DOHH2 (cell line): ENCODE results near the gene SRGAP3.

Source experiments
- CTCF ChIP-seq: fragments of 200-600 bp; sonication (generic); IDR thresholded peaks from one replicate; pipeline ENCODE4 v1.5.1; 2014; ENCODE audit warnings: antibody characterized with exemption, mild to moderate bottlenecking, low read depth, low read length; ENCODE audit not compliant: poor library complexity, severe bottlenecking
- EZH2phosphoT487 ChIP-seq: fragments of 200-600 bp; sonication (generic); IDR thresholded peaks from 2 replicates; pipeline ENCODE4 v1.6.1; 2017; ENCODE audit warnings: borderline replicate concordance, mild to moderate bottlenecking, antibody characterized with exemption, low read length, moderate library complexity, mixed read lengths

GRCh38 chr3:9224490-9224889 lies 25.0 kb downstream of the SRGAP3 start:
- TF ChIP-seq CTCF (no peak), EZH2phosphoT487 (no peak)
